T-helper 9 cell (primary cell): ENCODE results near the gene SNX18.
A peak's percentile ranks its signal among the peaks of the same experiment; 100 is the strongest.
"Not testable (repeated sequence)": the region's sequence is repeated elsewhere in the genome, so short reads cannot be mapped to it uniquely, and the experiment has no call there.

Source experiments
- DNase-seq: peaks from one replicate; pipeline ENCODE4 v3.0.0-alpha.2; 2020
- total RNA-seq, 2 donors: gene quantifications; one replicate each; lab custom pipeline; 2026; lab: John Stamatoyannopoulos, UW

Gene SNX18
- 26.8 to 49.9 reads per million in 2 donors for total RNA-seq

- peak; percentile 87 for DNase-seq
These were observed at the start of gene SNX18 for GRCh38 chr5:54517512-54518145. Gene SNX18, plus strand, starts transcription at chr5:54517759. Its CDS starts 194 bp downstream, at chr5:54517953.

GRCh38 chr5:54469622-54470021 is 47.9 kb upstream of the SNX18 start:
- DNase-seq, result no peak

- DNase-seq, result no peak
These were observed 47.4 kb upstream of the SNX18 start for GRCh38 chr5:54470128-54470527.

GRCh38 chr5:54470677-54471076 is 46.9 kb upstream of the SNX18 start:
- no peak for DNase-seq

GRCh38 chr5:54471398-54471797 is 46.2 kb upstream of the SNX18 start:
- DNase-seq, result no peak

- no peak for DNase-seq
These were observed 40.9 kb upstream of the SNX18 start for GRCh38 chr5:54476682-54477081.

- no peak for DNase-seq
These were observed 39.5 kb upstream of the SNX18 start for GRCh38 chr5:54477941-54478478.

GRCh38 chr5:54480296-54480695 is 37.3 kb upstream of the SNX18 start:
- DNase-seq, result no peak

GRCh38 chr5:54484219-54484894 is 33.2 kb upstream of the SNX18 start:
- DNase-seq, result no peak

- DNase-seq, result not testable (repeated sequence)
These were observed 31.9 kb upstream of the SNX18 start for GRCh38 chr5:54485659-54486058.

- DNase-seq, result not testable (repeated sequence)
These were observed 27.9 kb upstream of the SNX18 start for GRCh38 chr5:54489648-54489979.

- DNase-seq, result no peak
These were observed 26.2 kb upstream of the SNX18 start for GRCh38 chr5:54491326-54491725.

GRCh38 chr5:54492178-54492577 is 25.4 kb upstream of the SNX18 start:
- DNase-seq, result no peak

GRCh38 chr5:54495027-54495426 is 22.5 kb upstream of the SNX18 start:
- DNase-seq, result no peak

- DNase-seq, result no peak
These were observed 3.3 kb upstream of the SNX18 start for GRCh38 chr5:54514291-54514690.

GRCh38 chr5:54514841-54515432 is 2.6 kb upstream of the SNX18 start:
- no peak for DNase-seq

- no peak for DNase-seq
These were observed 1.9 kb upstream of the SNX18 start for GRCh38 chr5:54515634-54516033.

- no peak for DNase-seq
These were observed 1.4 kb upstream of the SNX18 start for GRCh38 chr5:54516051-54516655.

GRCh38 chr5:54517174-54517511 is 416 bp upstream of the SNX18 start:
- no peak for DNase-seq

GRCh38 chr5:54518146-54518817 is 723 bp downstream of the SNX18 start:
- peak; percentile 39 for DNase-seq

GRCh38 chr5:54518818-54519508 is 1.4 kb downstream of the SNX18 start:
- no peak for DNase-seq

- no peak for DNase-seq
These were observed 1.9 kb downstream of the SNX18 start for GRCh38 chr5:54519509-54519876.

GRCh38 chr5:54520438-54520846 is 2.9 kb downstream of the SNX18 start:
- no peak for DNase-seq
